IPS DF 4.7 (cell line): Measurements from ENCODE around the gene CACNA1B.
"Not testable (repeated sequence)": the region's sequence is repeated elsewhere in the genome, so short reads cannot be mapped to it uniquely, and the experiment has no call there.

Experiments used
- DNase-seq: peaks from one replicate; pipeline ENCODE4 v3.0.0-alpha.2; 2013; ENCODE audit warnings: low spot score; ENCODE audit errors: extremely low read depth

CACNA1B gene

GRCh38 chr9:138095813-138096518 lies 218.4 kb downstream of the CACNA1B start:
- DNase-seq = no peak

DNA sequence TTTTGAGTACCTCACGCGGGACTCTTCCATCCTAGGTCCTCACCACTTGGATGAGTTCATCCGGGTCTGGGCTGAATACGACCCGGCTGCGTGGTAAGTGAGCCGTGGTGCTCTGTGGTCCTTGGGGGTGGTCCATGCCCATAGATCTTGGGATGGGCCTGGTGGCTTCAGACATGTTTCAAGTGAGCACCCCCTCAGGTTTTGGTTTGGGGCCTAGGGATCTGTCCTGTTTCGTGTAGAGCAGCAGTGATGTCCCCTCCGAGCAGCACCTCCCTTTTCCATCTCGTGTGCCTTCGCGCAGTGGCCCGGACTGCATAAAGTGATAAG lies 218.9 kb downstream of the CACNA1B start:
- no peak for DNase-seq

DNA sequence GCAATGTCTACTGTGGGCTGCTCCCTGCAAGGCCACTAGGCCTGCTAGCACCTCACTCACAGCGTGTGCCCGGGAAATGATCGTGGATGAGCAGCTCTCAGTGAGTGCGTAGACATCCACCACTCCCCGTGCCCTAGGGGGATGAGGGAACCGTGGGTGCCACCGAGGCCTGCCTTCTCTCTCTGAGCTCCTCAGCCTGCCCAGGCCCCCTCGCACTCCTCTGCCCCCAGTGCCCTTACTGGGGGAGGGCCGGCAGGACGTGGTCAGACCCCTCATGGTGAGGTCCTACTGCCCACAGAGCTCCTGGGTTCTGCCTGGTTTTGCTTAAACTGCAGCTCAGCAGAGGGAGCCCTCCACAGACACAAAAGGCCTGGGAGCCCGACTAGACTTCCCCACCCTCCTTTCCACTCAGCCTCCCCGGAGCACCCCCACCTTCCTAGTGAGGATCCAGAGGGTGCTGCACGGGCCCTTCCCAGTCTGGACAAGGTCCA lies 220.0 kb downstream of the CACNA1B start:
- no peak for DNase-seq

- no peak for DNase-seq
Measured at GRCh38 chr9:138098116-138098907, 220.7 kb downstream of the CACNA1B start.

GRCh38 chr9:138098908-138099791 lies 221.6 kb downstream of the CACNA1B start:
- no peak for DNase-seq

GRCh38 chr9:138099803-138100598 lies 222.4 kb downstream of the CACNA1B start:
- no peak for DNase-seq

GRCh38 chr9:138100711-138101350 lies 223.2 kb downstream of the CACNA1B start:
- DNase-seq = no peak

DNA sequence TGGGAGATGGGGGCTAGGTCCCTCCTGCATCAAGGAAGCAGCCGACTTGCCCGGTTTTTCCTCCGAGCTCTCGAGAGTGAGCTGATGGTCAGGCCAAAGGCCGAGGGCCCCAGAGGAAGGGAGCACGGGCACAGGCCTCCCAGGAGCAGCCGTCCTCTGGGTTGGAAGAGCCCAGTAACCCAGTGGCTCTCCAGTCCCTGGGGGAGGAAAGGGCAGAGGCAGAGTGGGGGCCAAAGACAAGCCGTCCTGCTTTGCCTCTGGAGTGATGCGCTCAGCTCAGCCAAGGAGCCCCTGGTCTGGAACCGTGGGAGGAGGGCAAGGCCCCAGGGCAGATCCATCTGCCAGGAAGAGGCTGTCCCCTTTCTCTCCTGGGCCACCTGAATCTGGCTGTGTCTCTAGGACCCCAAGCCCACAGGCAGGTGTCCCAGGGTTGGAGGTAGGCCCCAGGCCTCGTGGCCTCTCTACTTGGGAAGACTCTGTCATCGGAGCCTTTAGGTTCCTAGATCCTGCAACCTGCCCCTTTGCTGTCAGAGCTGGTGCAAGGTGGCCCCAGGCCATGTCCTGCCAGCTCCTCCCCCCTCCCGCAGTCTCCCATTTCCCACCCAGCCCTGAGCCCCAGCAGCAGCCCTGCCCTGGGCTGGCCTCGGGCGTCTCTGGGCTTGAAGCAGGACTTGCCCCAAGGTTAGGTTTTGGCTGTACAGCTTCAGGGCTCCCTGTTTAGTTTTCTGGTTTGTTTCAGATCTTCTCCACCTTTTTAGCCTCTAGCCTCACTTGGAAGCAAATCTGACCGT lies 224.1 kb downstream of the CACNA1B start:
- DNase-seq = no peak

DNA sequence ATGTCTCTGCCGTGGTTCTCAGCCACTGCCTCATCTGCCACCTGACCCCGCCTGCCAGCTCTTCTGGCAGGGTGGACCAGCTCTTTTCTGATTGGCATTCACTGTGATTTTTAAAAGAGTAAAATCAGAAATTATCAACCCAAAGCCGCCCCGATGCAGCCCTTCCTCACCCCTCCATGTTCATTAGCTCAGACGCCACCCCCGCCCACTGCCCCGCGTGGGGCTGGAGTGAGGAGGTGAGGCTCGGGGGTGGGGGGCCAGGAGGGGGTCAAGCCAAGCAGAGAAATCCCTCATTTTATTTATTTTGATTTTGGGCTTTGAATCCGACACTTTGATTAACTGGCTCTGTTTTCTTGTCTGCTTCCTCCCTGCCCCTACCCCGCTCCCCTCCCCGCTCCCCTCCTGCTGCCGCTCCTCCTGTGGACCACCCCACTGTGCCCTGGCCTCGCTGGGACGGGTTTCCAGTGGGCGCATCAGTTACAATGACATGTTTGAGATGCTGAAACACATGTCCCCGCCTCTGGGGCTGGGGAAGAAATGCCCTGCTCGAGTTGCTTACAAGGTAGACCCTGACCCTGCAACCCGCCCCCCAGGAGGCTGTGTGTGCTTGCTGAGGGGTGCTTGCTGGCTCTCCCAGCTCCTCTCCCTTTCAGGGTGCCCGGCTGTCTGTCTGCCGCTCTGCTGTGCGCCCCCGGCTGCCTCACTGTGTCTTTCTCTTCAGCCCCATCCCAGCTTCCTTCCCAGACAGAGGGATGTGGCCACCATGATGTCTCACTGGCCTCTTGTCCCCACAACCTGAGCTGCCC lies 224.9 kb downstream of the CACNA1B start:
- no peak for DNase-seq

GRCh38 chr9:138103111-138103848 lies 225.7 kb downstream of the CACNA1B start:
- no peak for DNase-seq

DNA sequence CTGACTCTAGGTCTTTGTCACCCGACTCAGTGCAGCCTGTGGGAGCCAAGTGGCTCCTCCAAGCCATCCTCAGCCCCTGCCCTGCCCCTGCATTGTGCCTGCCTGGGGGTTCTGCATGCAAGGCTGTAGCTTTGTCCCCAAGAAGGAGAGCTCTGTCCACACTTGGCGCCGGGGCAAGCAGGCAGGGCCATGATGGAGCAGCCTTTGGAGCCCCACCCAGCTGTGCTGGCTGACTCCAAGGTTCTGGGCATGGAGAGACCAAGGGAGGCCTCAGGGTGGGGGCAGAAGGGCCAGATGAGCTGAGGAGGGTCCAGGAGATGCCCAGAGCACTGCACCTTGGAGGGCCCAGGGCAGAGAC lies 226.2 kb downstream of the CACNA1B start:
- no peak for DNase-seq

DNA sequence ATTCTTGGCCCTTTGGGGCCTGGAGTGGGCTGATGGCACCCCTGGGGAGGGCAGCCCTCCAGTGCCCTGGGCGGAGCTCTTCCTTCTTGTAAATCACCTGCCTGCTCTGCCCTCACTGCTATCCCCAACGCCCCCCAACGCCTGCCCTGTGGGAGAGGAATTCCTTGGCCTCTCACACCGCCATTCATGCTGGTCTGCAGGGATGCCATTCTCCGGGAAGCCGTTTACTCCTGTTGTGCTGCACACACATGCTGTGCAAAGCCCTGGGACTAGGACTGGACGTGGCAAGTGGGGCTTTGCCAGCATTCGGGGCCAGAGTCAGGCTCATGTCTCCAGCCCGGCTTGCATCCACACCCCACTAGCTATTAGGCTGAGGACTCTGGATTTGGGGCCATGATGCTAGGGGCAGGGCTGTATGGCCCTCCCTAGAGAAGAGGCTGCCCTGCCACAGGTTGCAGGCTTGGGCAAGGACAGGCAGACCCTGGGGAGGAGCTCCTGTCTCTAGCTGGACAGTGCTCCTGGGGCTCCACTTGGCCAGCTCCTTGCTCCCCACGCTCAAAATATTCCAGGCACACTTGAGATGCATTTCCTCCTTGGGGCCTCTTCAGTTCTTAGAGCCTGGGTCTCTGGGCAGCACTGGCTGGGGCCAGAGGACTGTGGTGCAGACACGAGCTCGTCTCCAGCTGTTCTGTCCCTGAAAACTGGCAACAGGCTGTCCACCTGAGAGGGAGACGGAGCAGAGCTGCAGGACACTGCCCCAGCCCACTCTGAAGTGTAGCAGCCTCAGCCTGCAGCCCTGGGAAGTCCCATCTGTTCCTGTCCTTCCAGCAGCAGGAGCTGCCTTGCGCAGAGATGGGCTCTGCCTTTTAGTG lies 226.9 kb downstream of the CACNA1B start:
- no peak for DNase-seq

DNA sequence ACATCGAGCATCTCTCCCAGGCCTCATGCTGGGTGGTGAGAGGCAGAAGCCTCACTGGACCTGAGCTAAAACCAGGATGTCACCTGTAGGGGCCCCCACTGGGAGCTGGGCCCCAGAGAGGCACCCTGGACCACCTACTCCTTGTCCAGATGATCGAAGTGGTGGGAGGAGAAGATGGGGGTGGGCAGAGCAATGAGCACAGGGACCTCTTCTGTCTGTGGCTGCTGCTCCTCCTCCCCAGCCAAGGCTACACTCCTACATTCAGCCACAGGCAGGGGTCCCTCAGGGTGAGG lies 227.5 kb downstream of the CACNA1B start:
- no peak for DNase-seq

DNA sequence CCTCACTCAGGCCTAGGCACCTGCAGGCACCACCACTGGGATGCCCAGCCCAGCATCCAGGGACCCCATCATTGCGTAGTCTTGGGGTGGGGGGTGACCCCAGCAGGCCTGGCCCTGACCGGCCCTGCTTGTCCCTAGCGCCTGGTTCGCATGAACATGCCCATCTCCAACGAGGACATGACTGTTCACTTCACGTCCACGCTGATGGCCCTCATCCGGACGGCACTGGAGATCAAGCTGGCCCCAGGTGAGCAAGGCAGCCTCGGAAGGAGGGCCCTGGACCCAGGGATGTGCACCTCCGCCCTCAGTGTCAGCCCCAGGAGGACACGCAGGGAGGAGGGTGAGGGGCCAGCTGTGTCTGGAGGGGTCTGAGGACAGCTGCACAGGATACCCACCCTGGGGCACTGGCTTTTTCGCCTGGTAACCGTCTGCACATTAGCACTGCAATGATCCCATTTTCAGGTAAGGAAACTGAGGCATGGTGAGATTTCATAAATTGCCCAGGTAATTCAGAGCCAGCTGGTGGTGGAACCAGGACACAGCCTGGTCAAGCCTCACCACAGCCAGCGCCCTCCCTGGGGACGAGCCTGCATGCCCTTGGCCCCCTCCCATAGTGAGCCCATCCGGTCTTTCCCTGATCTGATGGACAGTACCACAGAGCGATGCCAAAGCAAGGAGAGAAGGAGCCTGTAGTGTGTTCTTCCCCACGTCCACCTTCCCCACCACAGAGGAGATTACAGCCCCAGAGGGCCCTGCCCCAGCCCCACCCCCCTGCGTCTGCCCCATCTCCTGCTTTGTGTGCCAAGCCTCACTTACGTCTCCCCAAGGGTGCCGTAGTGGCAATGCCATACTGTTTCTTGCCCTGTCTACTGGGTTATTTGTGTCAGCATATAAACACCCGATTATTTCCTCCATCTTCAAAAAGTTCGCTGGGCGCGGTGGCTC lies 228.3 kb downstream of the CACNA1B start:
- DNase-seq = no peak

GRCh38 chr9:138107039-138107438 lies 229.5 kb downstream of the CACNA1B start:
- DNase-seq = not testable (repeated sequence)

GRCh38 chr9:138111607-138112006 lies 234.0 kb downstream of the CACNA1B start:
- no peak for DNase-seq
